Omental fat pad (tissue), 4 donors: ENCODE data around the gene CARD11. TPM values are rescaled to one million over a fixed set of nuclear protein-coding genes. Genes with fewer than 3 reads are reported as not detected.

Source experiments
- ATAC-seq: fragments of 150-250 bp; one replicate; pipeline ENCODE4 v1.9.1; 2016; ENCODE audit warnings: mild to moderate bottlenecking, moderate library complexity; ENCODE audit not compliant: low FRiP score
- DNase-seq: peaks from one replicate; pipeline ENCODE4 v3.0.0-alpha.2; 2019; ENCODE audit warnings: low spot score
- total RNA-seq, 4 donors: library from RNA; depleted of rRNA; stranded (reverse); fragments of >200 nt; gene quantifications; one replicate each; pipeline ENCODE4 v1.1.0, GENCODE V29; 2016
- TF ChIP-seq, protein P1 (sequence below), 3 donors: fragments of 450-650 bp; IDR thresholded peaks; one replicate each; pipeline ENCODE4 v1.5.1; 2016 to 2017; ENCODE audit warnings: antibody characterized with exemption in 3 of 3, mild to moderate bottlenecking in 3 of 3, moderate library complexity in 2 of 3

The CARD11 gene
- total RNA-seq, 4 donors from 2014 or later: 0.75 to 1.4 (median 1.0) TPM

DNA sequence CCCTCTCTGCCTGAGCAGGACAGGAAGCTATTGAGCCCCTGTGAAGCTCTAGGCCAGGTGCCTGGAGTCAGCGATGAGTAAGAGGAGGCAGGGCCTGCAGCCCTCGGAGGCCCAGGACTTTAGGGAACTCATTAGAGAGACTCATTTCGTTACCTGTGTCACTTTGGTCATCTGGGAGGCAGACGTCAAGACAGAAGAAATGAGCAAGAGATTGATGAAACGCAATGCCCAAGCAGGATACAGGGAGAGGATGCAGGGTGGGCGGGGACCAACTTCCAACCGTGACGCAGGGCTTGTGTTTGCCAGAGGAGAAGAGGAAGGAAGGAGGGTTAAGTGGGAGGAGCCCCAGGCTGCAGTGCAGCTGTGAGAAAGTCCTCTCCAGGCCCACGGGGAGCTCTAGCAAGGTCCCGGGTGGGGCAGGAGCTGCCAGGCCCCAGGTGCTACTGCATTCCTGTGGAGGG is 173.2 kb downstream of the CARD11 start:
- DNase-seq: no peak
- TF ChIP-seq, protein P1, sequence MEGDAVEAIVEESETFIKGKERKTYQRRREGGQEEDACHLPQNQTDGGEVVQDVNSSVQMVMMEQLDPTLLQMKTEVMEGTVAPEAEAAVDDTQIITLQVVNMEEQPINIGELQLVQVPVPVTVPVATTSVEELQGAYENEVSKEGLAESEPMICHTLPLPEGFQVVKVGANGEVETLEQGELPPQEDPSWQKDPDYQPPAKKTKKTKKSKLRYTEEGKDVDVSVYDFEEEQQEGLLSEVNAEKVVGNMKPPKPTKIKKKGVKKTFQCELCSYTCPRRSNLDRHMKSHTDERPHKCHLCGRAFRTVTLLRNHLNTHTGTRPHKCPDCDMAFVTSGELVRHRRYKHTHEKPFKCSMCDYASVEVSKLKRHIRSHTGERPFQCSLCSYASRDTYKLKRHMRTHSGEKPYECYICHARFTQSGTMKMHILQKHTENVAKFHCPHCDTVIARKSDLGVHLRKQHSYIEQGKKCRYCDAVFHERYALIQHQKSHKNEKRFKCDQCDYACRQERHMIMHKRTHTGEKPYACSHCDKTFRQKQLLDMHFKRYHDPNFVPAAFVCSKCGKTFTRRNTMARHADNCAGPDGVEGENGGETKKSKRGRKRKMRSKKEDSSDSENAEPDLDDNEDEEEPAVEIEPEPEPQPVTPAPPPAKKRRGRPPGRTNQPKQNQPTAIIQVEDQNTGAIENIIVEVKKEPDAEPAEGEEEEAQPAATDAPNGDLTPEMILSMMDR (IDR thresholded peaks at IDR 0.05): no peak
- peak; percentile 38 for ATAC-seq

GRCh38 chr7:2869981-2870380 is 173.7 kb downstream of the CARD11 start:
- ATAC-seq: no peak
- TF ChIP-seq, protein P1 (IDR thresholded peaks at IDR 0.05): no peak
- DNase-seq: no peak

GRCh38 chr7:2866601-2867000 is 177.1 kb downstream of the CARD11 start:
- TF ChIP-seq, protein P1 (IDR thresholded peaks at IDR 0.05): no peak
- DNase-seq (no peak), ATAC-seq (no peak)

DNA sequence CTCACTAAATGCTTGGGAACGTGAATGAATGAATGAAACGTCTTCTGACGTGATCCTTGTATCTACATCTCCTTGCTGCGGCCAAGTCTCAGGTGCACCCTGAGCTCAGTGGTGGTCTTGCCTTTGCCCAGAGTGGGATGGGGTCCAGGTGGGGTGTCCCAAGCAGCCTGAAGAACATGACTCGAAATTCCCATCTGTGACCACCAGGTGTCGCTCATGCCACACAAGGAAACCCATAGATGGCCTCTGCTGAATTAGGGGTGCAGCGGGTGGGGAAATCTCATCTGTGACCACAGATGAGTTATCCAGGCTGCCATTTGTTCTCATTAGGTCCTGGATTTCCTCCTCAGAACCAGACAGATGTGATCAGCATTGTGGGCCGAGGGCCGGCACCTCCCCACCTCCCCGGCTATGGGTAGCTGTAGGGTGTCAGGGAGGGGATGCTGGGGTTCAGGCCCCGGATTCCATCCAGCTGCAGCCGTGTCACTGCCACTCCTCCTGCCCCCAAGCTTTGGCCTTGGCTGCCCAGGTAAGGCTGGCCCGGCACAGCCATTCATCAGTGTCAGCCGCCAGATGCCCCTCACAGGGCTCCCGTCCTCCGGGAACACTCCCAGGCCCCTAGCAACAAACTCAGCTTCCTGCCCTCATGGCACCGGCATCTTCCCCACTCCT is 178.5 kb downstream of the CARD11 start:
- DNase-seq: peak; percentile 89
- ATAC-seq: no peak
- TF ChIP-seq, protein P1 (IDR thresholded peaks at IDR 0.05): peak in 1 of 3 donors; percentile 79

GRCh38 chr7:2864204-2864985 is 179.3 kb downstream of the CARD11 start:
- DNase-seq: no peak
- no peak for ATAC-seq
- TF ChIP-seq, protein P1 (IDR thresholded peaks at IDR 0.05): no peak

GRCh38 chr7:2863461-2864066 is 180.1 kb downstream of the CARD11 start:
- ATAC-seq (peak; percentile 85), DNase-seq (no peak)
- TF ChIP-seq, protein P1 (IDR thresholded peaks at IDR 0.05): no peak
